ENCODE data around the gene RPL37A.

RPL37A gene

DNA sequence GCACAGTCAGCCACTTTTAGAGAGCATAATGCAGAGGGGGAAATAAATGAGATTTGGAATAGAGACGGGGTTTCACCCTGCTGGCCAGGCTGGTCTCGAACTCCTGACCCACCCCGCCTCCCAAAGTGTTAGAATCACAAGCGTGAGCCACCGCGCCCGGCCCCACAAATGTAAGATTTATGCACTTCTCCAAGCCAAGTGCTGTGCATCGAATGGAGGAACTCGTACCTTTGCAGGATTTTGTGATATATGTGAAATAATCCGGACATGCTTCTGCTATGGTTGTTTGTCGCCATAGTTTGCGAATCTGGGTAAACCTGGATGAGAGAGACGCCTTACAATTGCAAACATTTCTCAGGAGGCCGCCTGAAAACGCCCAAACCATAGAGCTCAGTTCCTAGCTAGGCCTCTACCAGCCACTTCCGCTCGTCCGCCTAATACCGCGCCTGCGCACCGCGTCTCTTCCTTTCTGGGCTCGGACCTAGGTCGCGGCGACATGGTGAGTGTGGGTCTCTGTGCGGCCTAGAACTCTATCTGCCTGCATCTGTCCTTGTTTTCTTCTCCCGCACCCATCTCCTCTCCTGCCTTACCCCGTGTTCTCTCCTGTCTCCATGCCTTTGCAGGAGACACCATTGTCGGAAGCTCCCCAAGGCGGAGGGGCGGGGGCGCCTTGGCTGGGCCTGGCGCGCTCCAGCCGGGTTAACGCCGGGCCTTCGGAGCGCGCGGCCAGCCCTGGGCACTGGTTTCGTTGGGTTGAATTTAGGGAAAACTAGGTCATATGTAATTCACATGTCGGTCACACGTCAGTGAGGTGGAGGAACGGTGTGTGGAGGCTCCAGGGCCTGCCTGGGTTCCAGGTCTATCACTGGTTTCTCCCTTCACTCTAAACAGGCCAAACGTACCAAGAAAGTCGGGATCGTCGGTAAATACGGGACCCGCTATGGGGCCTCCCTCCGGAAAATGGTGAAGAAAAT lies at the start of gene RPL37A:
Gene RPL37A (plus strand): TSS at position 466 of the 974 bp plus-strand sequence. CDS start 31 bp downstream, at position 497.
- DNase-seq: peak; percentile 98

DNA sequence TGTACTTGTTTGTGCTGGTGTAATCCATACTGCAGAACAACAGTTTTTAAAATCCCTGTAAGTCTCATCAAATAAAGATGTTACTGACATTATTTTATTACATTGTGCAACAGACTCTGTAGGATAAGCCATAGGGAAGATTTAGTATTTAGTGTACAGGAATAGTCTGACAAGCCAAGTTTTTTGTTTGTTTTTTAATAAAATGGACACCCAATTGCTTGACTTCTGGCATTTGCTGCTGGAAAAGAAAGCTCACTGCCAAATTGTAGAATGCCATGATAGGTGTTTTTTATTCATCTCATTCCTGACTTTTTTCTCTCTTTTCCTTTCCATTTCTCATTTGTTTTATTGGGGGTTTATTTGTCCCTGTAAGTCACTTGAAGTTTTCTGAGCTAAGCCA lies 48.3 kb upstream of the RPL37A start:
- DNase-seq: no peak

DNA sequence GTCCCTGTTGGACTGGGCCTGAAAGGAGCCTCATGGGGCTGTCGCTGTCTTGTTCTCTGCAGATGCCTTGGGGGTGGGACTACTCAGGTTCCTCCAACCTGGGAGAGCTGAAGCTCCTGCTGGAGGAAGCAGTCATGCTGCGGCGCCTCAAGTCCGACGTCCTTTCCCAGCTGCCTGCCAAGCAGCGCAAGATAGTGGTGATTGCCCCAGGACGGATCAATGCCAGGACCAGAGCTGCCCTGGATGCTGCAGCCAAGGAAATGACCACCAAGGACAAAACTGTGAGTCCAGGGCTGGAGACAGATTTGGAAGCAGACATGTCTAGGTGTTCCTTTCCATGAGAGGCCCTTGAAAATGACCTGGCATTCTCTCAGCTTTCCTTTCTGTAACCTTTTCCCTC lies 47.9 kb upstream of the RPL37A start:
- DNase-seq: no peak

DNA sequence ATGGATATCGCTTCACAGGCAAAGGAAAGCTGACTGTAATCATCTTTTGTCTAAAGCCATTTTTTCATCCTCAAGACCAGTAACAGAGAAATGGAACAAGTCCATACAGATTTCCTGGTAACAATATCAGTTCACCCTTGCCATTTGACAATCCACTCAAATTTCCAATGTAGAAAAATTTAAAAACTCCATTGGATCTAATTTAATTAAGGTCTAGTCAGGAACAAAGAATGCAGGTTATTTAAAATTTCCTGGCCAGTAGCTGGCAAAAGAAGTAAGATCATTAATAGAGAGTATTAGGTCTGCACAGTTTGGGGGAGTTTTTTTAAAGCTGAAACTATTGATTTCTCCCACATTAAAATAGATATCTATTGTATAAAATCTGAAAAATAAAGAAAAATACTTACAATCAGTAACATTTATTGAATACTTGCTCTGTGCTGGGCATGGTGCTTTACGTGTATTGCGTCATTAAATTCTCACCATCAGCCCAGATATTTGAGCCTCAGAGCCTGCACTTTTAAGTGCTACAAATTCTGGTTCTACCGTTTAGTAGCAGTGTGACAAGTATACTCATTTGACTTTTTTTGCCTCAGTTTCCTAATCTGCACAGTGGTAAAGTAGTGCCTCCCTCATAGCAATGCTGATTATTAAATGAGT lies 44.6 kb upstream of the RPL37A start:
- no peak for DNase-seq

DNA sequence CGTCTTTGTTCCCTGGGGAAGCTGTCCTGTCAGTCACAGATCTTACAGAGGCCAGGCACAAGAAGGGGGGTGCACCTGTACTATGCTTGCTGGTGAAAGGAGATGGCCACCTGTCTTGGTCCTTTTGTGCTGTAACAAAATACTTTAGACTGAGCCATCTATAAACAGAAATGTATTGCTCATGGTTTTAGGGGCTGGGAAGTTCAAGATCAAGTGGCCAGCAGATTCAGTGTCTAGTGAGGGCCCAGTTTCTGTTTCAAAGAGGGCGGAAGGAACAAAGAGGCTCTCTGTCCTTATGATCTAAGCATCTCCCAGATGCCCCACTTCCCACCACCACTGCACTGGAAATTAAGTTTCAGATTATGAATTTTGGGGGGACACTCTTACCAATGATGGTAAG lies 35.5 kb upstream of the RPL37A start:
- DNase-seq: no peak

GRCh38 chr2:216464104-216464720 lies 34.4 kb upstream of the RPL37A start:
- no peak for DNase-seq

DNA sequence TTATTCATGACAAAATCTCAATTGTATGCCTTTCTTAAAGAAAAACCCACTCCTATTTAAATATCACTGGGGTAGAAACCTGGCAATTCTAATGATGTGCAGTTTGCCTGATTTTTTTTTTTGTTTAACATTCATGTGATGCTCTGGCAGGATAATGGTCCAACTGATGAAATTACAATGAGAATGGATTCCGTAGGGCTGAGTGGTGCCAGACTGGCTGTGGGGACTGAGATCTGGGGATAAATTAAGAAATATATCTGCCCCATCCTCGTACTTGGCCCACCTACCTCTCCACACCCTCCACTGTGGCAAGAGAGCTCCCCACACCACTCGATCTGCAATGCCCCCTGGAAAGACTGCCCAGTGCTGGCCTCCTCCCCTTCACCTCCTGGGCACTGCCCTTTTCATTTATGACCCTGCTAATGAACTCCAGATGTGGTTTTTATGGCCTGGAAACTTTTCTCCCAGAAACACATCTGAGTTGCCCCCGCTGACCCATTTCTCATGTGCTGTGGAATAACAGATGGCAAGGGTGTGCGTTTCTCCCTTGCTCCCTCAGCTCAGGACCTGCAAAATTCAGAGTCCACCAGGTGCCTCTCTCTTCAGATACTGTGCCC lies 33.0 kb upstream of the RPL37A start:
- DNase-seq: no peak

DNA sequence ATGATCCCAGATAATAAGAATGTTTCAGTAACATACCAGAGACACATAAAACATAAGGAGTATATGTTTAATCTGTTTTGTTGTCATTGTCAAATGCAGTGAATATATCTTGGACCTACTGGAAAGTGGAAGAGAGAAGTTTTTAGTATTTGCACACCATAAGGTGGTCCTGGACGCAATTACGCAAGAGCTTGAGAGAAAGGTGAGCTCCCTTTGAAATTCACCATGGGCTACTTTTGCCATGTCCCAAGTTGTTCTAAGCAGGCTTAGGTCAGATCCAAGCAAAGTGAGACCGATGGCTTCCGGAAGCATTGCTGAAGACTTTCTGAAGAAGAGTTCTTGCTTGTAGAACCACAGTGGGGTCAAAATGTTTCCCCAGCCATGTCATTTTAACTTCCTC lies 30.8 kb upstream of the RPL37A start:
- no peak for DNase-seq

- DNase-seq: no peak
Observed at GRCh38 chr2:216469661-216470060, 29.0 kb upstream of the RPL37A start.

DNA sequence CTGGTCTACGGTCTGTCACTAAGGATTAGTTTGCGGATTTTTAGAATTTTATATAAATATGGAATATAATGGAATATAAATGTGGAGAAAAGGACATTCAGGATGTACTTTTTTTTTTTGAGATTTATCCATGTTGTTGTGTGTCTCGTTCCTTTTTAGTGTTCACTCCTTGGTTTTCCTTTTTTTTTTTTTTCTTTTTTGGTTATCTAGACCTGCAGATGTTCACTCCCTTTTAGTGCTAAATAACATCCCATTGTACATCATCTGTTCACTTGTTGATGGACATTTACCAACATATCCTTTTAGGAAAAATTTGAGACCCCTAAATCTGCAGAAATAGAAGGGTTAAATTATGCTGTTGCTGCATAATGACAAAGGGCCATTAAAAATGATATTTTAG lies 25.5 kb upstream of the RPL37A start:
- no peak for DNase-seq

DNA sequence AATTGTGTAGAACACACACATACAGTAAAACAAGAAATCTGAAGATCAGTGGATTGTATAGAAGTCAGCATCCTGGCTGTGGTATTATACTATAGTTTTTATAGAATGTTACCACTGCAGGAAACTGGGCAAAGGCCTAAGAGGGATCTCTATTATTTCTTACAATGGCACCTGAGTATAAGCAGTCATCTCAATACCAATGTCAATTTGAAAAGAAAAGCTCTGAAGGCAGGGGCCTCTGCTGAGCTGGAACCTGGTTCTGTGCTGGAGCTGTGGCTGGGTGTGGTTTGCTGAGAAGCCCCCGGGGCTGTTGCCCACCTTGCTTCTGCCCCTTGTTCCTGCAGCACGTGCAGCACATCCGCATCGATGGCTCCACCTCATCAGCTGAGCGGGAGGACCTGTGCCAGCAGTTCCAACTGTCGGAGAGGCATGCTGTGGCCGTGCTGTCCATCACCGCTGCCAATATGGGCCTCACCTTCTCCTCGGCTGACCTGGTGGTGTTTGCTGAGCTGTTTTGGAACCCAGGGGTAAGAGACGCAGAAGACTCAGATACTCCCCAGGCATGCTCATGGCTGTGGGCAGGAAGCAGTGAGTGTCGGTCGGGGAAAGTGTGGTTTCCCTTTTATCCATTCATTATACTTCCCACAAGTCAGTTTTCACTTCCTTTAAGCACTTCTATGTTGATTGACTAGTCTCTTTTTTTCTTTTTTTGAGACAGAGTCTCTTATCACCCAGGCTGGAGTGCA lies 23.5 kb upstream of the RPL37A start:
- DNase-seq: no peak

DNA sequence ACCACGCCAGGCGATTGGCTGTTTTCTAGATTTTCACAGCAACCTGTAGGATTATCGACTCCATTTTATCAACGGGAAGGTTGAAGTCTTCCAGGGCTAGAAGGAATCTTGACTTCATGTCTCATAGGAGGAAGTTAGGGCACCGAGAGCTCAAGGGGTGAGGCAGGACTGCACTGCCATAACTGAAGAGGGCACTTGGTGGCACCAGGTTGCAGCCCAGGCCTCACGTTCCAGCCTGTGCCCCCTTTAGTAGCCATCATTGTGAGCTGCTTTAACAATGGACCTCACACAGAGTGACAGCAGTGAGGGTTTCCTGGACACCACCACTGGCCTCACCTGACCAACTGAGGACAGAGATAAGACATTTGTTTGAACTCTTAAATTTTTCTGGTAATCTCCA lies 22.9 kb upstream of the RPL37A start:
- no peak for DNase-seq

- DNase-seq: no peak
Observed at GRCh38 chr2:216477283-216478035, 21.2 kb upstream of the RPL37A start.

GRCh38 chr2:216478151-216478550 lies 20.5 kb upstream of the RPL37A start:
- no peak for DNase-seq

DNA sequence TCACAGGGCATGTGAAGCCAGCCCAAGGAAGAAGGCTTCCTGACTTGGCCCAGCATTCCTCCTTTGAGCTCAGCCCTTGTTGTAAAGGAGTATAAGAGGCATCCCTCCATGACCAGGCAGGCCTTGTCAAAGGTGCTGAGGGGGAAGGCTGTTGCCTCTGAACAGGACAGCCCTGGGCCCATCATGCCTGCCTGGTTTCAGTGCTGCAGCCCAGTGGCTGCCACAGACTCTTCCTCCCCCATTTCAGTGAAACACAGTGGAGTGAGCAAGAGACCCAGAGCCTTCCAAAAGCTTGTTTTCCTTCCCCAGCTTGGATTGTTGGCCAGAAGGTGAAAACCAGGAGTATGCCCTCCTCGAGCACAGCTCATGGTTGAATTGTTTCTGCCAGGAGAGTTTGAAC lies 19.9 kb upstream of the RPL37A start:
- DNase-seq: no peak

GRCh38 chr2:216480221-216480620 lies 18.4 kb upstream of the RPL37A start:
- DNase-seq: no peak

DNA sequence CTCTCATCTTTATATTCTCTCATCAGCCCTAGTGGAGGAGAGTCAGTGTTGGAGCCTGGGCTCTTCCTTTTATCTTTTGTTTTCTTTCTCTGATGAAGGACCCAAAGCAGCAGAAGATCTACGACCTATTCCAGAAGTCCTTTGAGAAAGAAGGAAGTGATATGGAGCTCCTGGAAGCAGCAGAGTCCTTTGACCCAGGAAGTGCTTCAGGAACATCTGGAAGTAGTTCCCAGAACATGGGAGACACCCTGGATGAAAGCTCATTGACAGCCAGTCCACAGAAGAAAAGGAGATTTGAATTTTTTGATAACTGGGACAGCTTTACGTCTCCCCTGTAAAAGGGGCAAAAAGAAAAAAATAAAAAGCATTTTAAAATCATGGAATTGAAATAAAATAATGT lies 16.0 kb upstream of the RPL37A start:
- no peak for DNase-seq

DNA sequence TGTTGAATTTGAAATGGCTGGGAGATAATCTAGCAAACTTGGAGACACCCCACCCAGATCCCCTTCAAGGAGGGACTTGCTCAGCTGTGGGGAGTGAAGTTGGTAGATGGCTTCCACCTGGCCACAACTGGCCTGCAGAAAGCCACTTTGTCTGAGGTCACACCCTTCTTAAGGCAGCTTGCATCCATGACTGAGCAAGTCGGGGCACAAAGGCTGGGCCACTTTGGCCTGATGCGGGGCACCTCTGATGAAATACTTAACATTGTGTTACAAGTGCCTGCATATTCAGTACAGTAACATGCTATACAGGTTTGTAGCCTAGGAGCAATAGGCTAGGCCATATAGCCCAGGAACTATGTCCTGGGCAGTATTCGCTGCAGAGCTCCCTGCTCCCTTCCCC lies 13.4 kb upstream of the RPL37A start:
- DNase-seq: no peak

DNA sequence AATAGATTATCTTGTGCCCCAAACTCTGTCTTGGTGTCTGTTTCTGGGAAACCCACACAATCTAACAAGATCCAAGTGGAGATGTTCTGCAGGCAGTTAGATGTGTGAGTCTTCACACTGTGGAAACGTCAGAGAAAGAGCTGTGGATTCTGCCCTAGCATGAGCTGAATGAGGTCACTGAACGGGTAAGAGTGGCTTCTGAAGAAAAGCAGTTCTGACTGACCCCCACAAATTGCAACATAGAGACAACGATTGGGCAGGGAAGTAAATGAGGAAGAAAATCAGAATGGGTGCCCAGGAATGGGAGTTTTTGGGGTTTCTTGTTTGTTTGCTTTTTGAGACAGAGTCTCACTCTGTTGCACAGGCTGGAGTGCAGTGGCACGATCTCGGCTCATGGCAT lies 12.9 kb upstream of the RPL37A start:
- DNase-seq: no peak

- no peak for DNase-seq
Observed at GRCh38 chr2:216486271-216486670, 12.4 kb upstream of the RPL37A start.

GRCh38 chr2:216486708-216487107 lies 11.9 kb upstream of the RPL37A start:
- no peak for DNase-seq

- no peak for DNase-seq
Observed at GRCh38 chr2:216490061-216490460, 8.6 kb upstream of the RPL37A start.
